GM23338 (cell line): Measurements from ENCODE around the gene NAA10. TPM values are rescaled to one million over a fixed set of nuclear protein-coding genes. Genes with fewer than 3 reads are reported as not detected.

Source experiments
- ATAC-seq: fragments of 200-7000 bp; cut with Tn5 transposase; 3 replicates; pipeline ENCODE4 v1.9.1; 2020
- DNase-seq: peaks from one replicate; pipeline ENCODE4 v3.0.0-alpha.2; 2015; ENCODE audit warnings: low spot score
- H2AFZ ChIP-seq: fragments of 200-600 bp; sonication (generic); 2 replicates; pipeline ENCODE4 v1.8.0; 2016; ENCODE audit warnings: antibody characterized with exemption, mild to moderate bottlenecking, moderate library complexity
- H3F3A ChIP-seq: fragments of 200-600 bp; sonication (generic); replicated peaks from 2 replicates; pipeline ENCODE4 v1.8.0; 2017; ENCODE audit warnings: antibody characterized with exemption, mixed run types, low read depth
- H3K27ac ChIP-seq: fragments of 200-600 bp; sonication (generic); 2 replicates; pipeline ENCODE4 v1.6.1; 2016; ENCODE audit warnings: low read depth
- H3K27me3 ChIP-seq: fragments of 200-600 bp; sonication (generic); 2 replicates; pipeline ENCODE4 v1.8.0; 2016; ENCODE audit warnings: mild to moderate bottlenecking, mixed run types, moderate library complexity; ENCODE audit not compliant: insufficient read depth
- H3K36me3 ChIP-seq: fragments of 200-600 bp; sonication (generic); 2 replicates; pipeline ENCODE4 v1.8.0; 2016; ENCODE audit warnings: mild to moderate bottlenecking; ENCODE audit not compliant: insufficient read depth
- H3K4me1 ChIP-seq: fragments of 200-600 bp; sonication (generic); 2 replicates; pipeline ENCODE4 v1.8.0; 2016; ENCODE audit warnings: mild to moderate bottlenecking, moderate library complexity; ENCODE audit not compliant: insufficient read depth
- H3K4me2 ChIP-seq: fragments of 200-600 bp; sonication (generic); 2 replicates; pipeline ENCODE4 v1.7.1; 2017; ENCODE audit warnings: mixed run types
- H3K4me3 ChIP-seq: fragments of 200-600 bp; sonication (generic); 2 replicates; pipeline ENCODE4 v1.6.1; 2016; ENCODE audit warnings: mixed run types
- H3K79me2 ChIP-seq: fragments of 200-600 bp; sonication (generic); replicated peaks from 2 replicates; pipeline ENCODE4 v1.8.0; 2017; ENCODE audit warnings: mild to moderate bottlenecking; ENCODE audit not compliant: insufficient read depth
- H3K9me2 ChIP-seq: fragments of 200-600 bp; sonication (generic); 2 replicates; pipeline ENCODE4 v1.8.0; 2017; ENCODE audit not compliant: insufficient read depth
- H4K20me1 ChIP-seq: fragments of 200-600 bp; sonication (generic); replicated peaks from 2 replicates; pipeline ENCODE4 v1.8.0; 2017; ENCODE audit warnings: mild to moderate bottlenecking; ENCODE audit not compliant: insufficient read depth
- H3K27ac Mint-ChIP-seq: 2 replicates; pipeline ENCODE4 v1.8.0; 2020; ENCODE audit warnings: inconsistent platforms, mild to moderate bottlenecking, moderate library complexity, mixed read lengths
- H3K27me3 Mint-ChIP-seq: 3 replicates; pipeline ENCODE4 v1.8.0; 2022; ENCODE audit warnings: low read depth, mild to moderate bottlenecking, moderate library complexity, mixed read lengths, inconsistent platforms; ENCODE audit not compliant: insufficient read depth, poor library complexity
- H3K36me3 Mint-ChIP-seq: 3 replicates; pipeline ENCODE4 v1.8.0; 2021; ENCODE audit warnings: low read depth, mild to moderate bottlenecking, inconsistent platforms, moderate library complexity, mixed read lengths
- H3K4me1 Mint-ChIP-seq: 3 replicates; pipeline ENCODE4 v1.8.0; 2020; ENCODE audit warnings: mild to moderate bottlenecking, inconsistent platforms, mixed read lengths
- H3K4me3 Mint-ChIP-seq: 3 replicates; pipeline ENCODE4 v1.8.0; 2021; ENCODE audit warnings: moderate library complexity, mild to moderate bottlenecking, inconsistent platforms, mixed read lengths
- H3K9me3 Mint-ChIP-seq: 3 replicates; pipeline ENCODE4 v1.8.0; 2020; ENCODE audit warnings: moderate library complexity, mild to moderate bottlenecking, inconsistent platforms, mixed read lengths
- ETS1 ChIP-seq: IDR thresholded peaks from 2 replicates; pipeline ENCODE4 v1.6.1; 2016; ENCODE audit warnings: antibody characterized with exemption
- EZH2 ChIP-seq: fragments of 200-600 bp; sonication (generic); IDR thresholded peaks from one replicate; pipeline ENCODE4 v1.8.0; 2017; ENCODE audit warnings: antibody characterized with exemption, mild to moderate bottlenecking, low read depth; ENCODE audit not compliant: unreplicated experiment
- EZH2phosphoT487 ChIP-seq: fragments of 200-600 bp; sonication (generic); IDR thresholded peaks from one replicate; pipeline ENCODE4 v1.8.1; 2018; ENCODE audit warnings: antibody characterized with exemption; ENCODE audit not compliant: unreplicated experiment
- POLR2AphosphoS5 ChIP-seq: IDR thresholded peaks from 2 replicates; pipeline ENCODE4 v1.6.1; 2016; ENCODE audit warnings: antibody characterized with exemption, low read depth
- ZNF462 ChIP-seq: fragments of 250-450 bp; sonication (Bioruptor Pico); IDR thresholded peaks from 2 replicates; pipeline ENCODE4 v1.5.0; 2020; ENCODE audit warnings: mild to moderate bottlenecking, moderate library complexity
- polyA plus RNA-seq: library from polyadenylated mRNA; unstranded; fragments of >200 nt; fragmentation: Nextera tagmentation; extraction: Ambion mirVana; gene quantifications from 2 replicates; pipeline ENCODE4 v1.2.1, GENCODE V29; 2016
- total RNA-seq: library from RNA; depleted of rRNA; stranded (reverse); fragments of >200 nt; shearing (Covaris generic); gene quantifications from 2 replicates; pipeline ENCODE4 v1.2.3, GENCODE V29; 2014

The NAA10 gene
- total and polyA plus RNA-seq, 2 experiments from 2014 or later, result 136 to 145 TPM

- H3K9me3 Mint-ChIP-seq, result no peaks in the 10 kb centered on the region; the same call in 2 of the 3 replicates
- no peaks in the 10 kb centered on the region for H3K27me3 ChIP-seq
Observed at GRCh38 chrX:153931748-153932147, 3.1 kb downstream of the NAA10 start.

More at GRCh38 chrX:153931748-153932147, 3.1 kb downstream of the NAA10 start:
- H3K27me3 Mint-ChIP-seq, result peaks cover 11% of the 10 kb centered on the region
- Histone ChIP-seq H2AFZ (no peak overlapping the region), H3K9me2 (no peaks in the 10 kb centered on the region), H3K4me3 (no peak overlapping the region), H3K36me3 (no peaks in the 10 kb centered on the region), H4K20me1 (no peaks in the 10 kb centered on the region; the same call in 1 of the 2 replicates), H3K4me1 (peaks cover 3% of the 10 kb centered on the region; the same call in 1 of the 2 replicates), H3K79me2 (peaks cover 12% of the 10 kb centered on the region), H3F3A (0 out of 2 replicates have a peak, but pooled peaks cover 5% of the 10 kb centered on the region), H3K27ac (no peak overlapping the region), H3K4me2 (no peak overlapping the region)
- TF ChIP-seq EZH2phosphoT487, result no peak
- no peak for TF ChIP-seq ETS1
- TF ChIP-seq EZH2, result no peak
- no peak for TF ChIP-seq ZNF462 (CRISPR knock-in tag)
- no peak for TF ChIP-seq POLR2AphosphoS5
- no peak overlapping the region for H3K27ac Mint-ChIP-seq
- no peak overlapping the region for H3K4me3 Mint-ChIP-seq
- no peak for DNase-seq
- no peak for ATAC-seq
- peaks cover 27% of the 10 kb centered on the region for H3K36me3 Mint-ChIP-seq
- H3K4me1 Mint-ChIP-seq, result peaks cover 13% of the 10 kb centered on the region
